ENCODE results near the gene GGT1.

GRCh38 chr22:24601217-24602104 is 1.5 kb upstream of the GGT1 start:
- TF ChIP-seq POLR2A (IDR thresholded peaks at IDR 0.05) (no peak), CTCF (IDR thresholded peaks at IDR 0.05) (no peak), EP300 (IDR thresholded peaks at IDR 0.05) (no peak)
